ENCODE data around the gene CST5.
"Not testable (repeated sequence)": the region's sequence is repeated elsewhere in the genome, so short reads cannot be mapped to it uniquely, and the experiment has no call there.

Gene CST5

GRCh38 chr20:23841693-23842092 lies 37.9 kb downstream of the CST5 start:
- no peak for DNase-seq (ENCODE audit: low read depth)

- no peak for DNase-seq (ENCODE audit: low read depth)
Measured at GRCh38 chr20:23835716-23836115, 43.8 kb downstream of the CST5 start.

GRCh38 chr20:23832775-23833513 lies 46.6 kb downstream of the CST5 start:
- DNase-seq (ENCODE audit: low read depth) = no peak

GRCh38 chr20:23831961-23832360 lies 47.6 kb downstream of the CST5 start:
- not testable (repeated sequence) for DNase-seq (ENCODE audit: low read depth)

GRCh38 chr20:23826541-23827021 lies 53.0 kb downstream of the CST5 start, which contains the start of gene CST2:
TSS of gene CST2 (minus strand) at chr20:23826729. CDS start at chr20:23826660, 69 bp downstream.
- DNase-seq (ENCODE audit: low read depth) = no peak

Measured in activated T-cell treated with anti-CD3 and anti-CD28 coated beads for 48 hours (primary cell).